Mucosa of descending colon (tissue), 3 donors: ENCODE measurements around the gene CIB4. TPM values are rescaled to one million over a fixed set of nuclear protein-coding genes. Genes with fewer than 3 reads are reported as not detected.

Source experiments
- ATAC-seq: fragments of 200-7000 bp; cut with Tn5 transposase; one replicate; pipeline ENCODE4 v1.9.1; 2020; ENCODE audit warnings: mild to moderate bottlenecking, moderate library complexity
- DNase-seq, 3 donors: peaks; one replicate each; pipeline ENCODE4 v3.0.0-alpha.2; 2020
- H3K36me3 ChIP-seq: fragments of 200-600 bp; one replicate; pipeline ENCODE4 v1.8.0; 2021; ENCODE audit warnings: low read depth, mild to moderate bottlenecking
- H3K4me1 ChIP-seq: fragments of 200-600 bp; one replicate; pipeline ENCODE4 v1.8.0; 2021; ENCODE audit warnings: low read depth, mild to moderate bottlenecking
- H3K4me3 ChIP-seq: fragments of 200-600 bp; one replicate; pipeline ENCODE4 v1.8.0; 2021; ENCODE audit warnings: mild to moderate bottlenecking
- H3K9me3 ChIP-seq: fragments of 200-600 bp; one replicate; pipeline ENCODE4 v1.8.0; 2021; ENCODE audit warnings: mild to moderate bottlenecking
- intact Hi-C, 2 donors: fragments of 100-400 bp; cut with DNase I in 1 of 2; cut with micrococcal nuclease in 1 of 2; formaldehyde crosslinking; loops; one replicate each; pipeline versions ENCODE4 v1.11.0 to v1.11.1; 2022; cut with DNase I, micrococcal nuclease
- total RNA-seq, 3 donors: library from RNA; stranded (reverse); fragmentation: NEBNext Ultra II Directional in 2 of 3; extraction: Animal tissue kit (Norgen Biotek cat#: 25700) in 2 of 3; gene quantifications; one replicate each; pipeline versions ENCODE4 v1.2.1 to v1.2.4, GENCODE V29; 2021 to 2023
- TF ChIP-seq, protein P1 (sequence below): fragments of 200-600 bp; IDR thresholded peaks from one replicate; pipeline ENCODE4 v1.8.0; 2022; ENCODE audit warnings: antibody characterized with exemption, mild to moderate bottlenecking
- donor health status: DM: no; HTN: no; CAD: no; lungs with moderate emphysema.
- donor health status: DM: no; HTN: no; CAD: no.
- donor health status: DM: no; HTN: yes; CAD: no.

Gene CIB4
- total RNA-seq, 3 donors from 2014 or later: 0.60 TPM; not detected in 2

DNA sequence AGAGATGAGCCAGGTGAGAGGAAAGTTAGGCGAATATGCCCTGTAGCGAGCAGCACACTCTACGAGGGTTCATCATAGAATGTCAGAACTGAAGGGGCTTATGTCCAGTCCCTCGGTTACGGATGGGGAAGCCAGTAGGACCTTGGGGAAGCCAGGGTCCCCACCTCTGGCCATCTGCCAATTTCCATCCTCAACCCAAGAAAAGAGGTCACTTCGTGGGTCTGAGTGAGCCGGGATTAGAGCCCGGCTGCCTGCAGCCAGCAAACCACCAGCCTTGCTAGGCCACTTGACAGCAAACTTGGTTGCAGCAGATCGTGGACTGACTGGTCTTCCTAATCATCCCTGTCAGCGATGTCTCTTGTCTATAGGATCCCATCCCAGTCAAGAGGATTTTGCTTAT lies 11.4 kb downstream of the CIB4 start:
- ATAC-seq (no peak), DNase-seq (no peak)
- Histone ChIP-seq H3K4me3 (no peak overlapping the region), H3K4me1 (no peaks in the 10 kb centered on the region), H3K36me3 (no peaks in the 10 kb centered on the region), H3K9me3 (no peaks in the 10 kb centered on the region)
- TF ChIP-seq, protein P1, sequence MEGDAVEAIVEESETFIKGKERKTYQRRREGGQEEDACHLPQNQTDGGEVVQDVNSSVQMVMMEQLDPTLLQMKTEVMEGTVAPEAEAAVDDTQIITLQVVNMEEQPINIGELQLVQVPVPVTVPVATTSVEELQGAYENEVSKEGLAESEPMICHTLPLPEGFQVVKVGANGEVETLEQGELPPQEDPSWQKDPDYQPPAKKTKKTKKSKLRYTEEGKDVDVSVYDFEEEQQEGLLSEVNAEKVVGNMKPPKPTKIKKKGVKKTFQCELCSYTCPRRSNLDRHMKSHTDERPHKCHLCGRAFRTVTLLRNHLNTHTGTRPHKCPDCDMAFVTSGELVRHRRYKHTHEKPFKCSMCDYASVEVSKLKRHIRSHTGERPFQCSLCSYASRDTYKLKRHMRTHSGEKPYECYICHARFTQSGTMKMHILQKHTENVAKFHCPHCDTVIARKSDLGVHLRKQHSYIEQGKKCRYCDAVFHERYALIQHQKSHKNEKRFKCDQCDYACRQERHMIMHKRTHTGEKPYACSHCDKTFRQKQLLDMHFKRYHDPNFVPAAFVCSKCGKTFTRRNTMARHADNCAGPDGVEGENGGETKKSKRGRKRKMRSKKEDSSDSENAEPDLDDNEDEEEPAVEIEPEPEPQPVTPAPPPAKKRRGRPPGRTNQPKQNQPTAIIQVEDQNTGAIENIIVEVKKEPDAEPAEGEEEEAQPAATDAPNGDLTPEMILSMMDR: no peak
- intact Hi-C loops: no loop called here

DNA sequence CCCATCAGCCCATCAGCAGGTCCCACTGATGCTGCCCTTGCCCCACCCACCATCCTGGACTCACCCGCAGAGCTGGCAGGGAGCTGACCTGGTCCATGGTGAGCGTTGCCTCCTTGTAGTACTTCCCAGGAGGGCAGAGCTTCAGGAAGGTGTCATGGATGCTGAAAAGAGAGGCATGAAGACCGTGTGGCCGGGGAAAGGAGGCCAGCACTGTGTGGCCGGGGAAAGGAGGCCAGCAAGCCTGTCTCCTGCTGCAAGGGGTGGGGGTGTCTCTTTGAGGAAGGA lies 11.9 kb downstream of the CIB4 start:
- Histone ChIP-seq H3K9me3 (no peaks in the 10 kb centered on the region), H3K4me1 (no peaks in the 10 kb centered on the region), H3K36me3 (no peaks in the 10 kb centered on the region), H3K4me3 (no peak overlapping the region)
- ATAC-seq (peak; percentile 12), DNase-seq (no peak)
- TF ChIP-seq, protein P1: no peak
- intact Hi-C loops: no loop called here

DNA sequence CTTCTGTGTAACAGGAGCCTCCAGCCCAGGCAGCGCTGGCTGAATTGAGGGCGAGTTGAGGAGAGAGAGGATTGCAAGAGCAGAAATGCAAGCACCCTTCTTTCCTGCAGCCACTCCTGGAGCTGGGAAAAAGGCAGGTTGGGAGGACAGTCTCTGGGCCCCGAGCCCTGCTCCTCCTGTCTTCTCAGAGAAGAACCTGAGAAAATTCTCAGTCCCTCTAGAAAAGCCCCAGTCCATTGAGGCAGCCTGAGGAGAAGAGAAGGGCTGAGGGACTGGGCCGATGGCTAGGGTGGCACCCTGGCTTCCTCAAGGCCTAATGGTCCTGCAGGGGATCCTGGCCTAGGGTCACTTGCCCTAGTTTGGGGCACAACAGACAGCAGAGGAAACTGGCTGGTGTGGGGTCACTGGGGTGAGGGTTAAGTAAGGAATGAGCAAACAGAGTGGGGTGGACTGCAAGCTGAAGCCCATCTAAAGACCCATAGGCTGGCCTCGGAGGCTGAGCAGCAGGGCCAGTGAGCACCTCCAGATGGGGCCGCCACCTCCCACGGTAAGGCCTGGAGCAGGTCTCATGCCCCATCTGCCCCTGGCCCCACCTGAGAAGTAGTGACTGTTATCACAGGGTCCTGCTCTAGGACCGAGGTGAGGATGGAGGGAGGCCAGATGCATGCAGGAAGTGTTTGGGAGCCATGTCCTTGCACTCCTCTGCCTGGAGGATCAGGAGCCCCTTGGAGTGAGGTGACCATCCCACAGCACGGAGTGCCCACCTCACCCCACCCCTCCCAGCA lies 12.4 kb downstream of the CIB4 start:
- TF ChIP-seq, protein P1: no peak
- Histone ChIP-seq H3K4me3 (no peak overlapping the region), H3K4me1 (no peaks in the 10 kb centered on the region), H3K9me3 (no peaks in the 10 kb centered on the region), H3K36me3 (no peaks in the 10 kb centered on the region)
- ATAC-seq (no peak), DNase-seq (no peak)
- intact Hi-C loops: no loop called here

DNA sequence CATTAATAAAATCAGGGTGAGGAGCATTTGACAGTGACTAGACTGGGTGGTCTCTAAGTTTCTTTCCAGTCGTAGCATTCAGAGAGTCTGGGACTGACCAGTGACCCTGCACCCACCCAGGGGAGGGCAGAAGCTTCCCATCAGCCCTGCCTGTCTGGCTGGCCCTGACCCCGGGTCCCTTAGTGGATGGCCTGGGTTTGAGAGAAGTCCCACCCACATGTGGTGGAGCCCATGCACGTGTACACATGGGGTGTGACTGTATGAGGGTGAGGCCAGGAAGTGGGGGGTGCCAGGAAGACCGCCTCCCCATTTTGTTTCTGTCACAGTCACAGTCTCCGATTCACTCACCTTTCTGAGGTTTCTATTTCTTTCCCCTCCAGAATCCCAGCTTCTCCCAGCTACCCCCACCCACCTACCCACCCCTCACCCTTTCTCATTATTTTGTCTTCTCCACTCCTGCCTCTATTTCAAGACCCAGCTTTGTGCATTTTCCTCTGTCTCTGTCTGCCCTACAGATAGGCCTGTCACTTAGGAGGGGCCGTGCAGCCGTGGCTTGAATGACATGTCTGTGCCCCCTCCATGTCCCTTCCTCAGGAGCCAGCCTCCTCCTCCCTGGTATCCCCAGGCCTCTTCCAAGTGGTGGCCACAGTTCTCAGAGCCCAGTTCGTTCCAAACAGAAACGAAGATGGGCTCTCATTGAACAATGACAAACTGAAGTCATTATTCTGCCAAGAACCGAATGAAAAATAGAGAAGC lies 13.6 kb downstream of the CIB4 start:
- H3K4me3 ChIP-seq: no peak overlapping the region
- H3K4me1 ChIP-seq: no peaks in the 10 kb centered on the region
- no peak for DNase-seq
- no peaks in the 10 kb centered on the region for H3K36me3 ChIP-seq
- H3K9me3 ChIP-seq: no peaks in the 10 kb centered on the region
- no peak for ATAC-seq
- TF ChIP-seq, protein P1: no peak
- intact Hi-C loops: no loop called here

DNA sequence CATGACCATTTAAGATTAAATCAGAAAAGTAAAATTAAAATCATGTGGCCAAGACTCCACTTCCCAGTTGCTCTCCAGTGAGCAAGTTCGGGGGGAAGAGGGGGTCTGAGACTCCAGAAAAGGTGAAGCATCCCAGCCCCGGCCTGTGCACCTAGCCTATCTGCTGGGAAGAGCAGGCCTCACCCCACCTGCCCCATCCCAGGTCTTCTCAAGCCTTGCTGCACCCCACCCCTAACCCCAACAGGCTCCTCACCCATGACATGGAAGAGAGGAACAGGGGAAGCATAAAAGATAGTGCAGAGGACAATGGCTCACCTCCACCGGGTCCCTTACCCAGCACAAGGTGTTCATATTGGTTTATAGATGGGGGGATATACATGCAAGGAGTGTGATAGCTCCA lies 14.6 kb downstream of the CIB4 start:
- H3K4me3 ChIP-seq: no peak overlapping the region
- DNase-seq (no peak), ATAC-seq (no peak)
- TF ChIP-seq, protein P1: no peak
- H3K4me1 ChIP-seq: no peaks in the 10 kb centered on the region
- H3K9me3 ChIP-seq: no peaks in the 10 kb centered on the region
- intact Hi-C loops: no loop called here
- H3K36me3 ChIP-seq: no peaks in the 10 kb centered on the region
